ENCODE data around the gene PTPN20.

PTPN20 gene

DNA sequence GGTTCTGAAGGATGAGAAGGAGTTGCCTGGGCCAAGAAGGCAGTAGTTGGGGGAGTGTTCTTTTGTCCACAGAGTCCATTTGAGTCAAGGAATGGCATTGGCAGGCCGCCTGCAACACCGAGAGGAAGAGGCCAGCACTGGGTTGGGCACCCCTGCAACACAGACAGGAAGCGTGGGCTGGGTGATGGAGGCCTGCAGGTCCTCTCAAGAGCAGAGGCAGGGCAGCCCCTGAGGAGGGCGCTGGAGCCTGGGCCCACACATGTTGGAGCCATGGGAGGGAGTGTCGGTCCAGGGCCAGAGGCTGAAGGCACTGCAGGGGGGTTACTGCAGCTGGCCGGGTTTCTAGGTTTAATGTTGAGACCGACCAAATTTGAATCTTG is 137.3 kb downstream of the PTPN20 start:
- no peak for ATAC-seq
- TF ChIP-seq ESRRG (CRISPR knock-in tag; IDR thresholded peaks at IDR 0.05) (no peak), TOX (CRISPR knock-in tag; IDR thresholded peaks at IDR 0.05; ENCODE audit: borderline replicate concordance) (no peak), ZFP3 (CRISPR knock-in tag; IDR thresholded peaks at IDR 0.05) (no peak), ZNF565 (CRISPR knock-in tag; conservative IDR thresholded peaks at IDR 0.05; ENCODE audit: low read depth) (no peak), ZC3H10 (CRISPR knock-in tag; IDR thresholded peaks at IDR 0.05) (no peak), BACH2 (CRISPR knock-in tag; IDR thresholded peaks at IDR 0.05; ENCODE audit: borderline replicate concordance) (no peak), PPARA (CRISPR knock-in tag; IDR thresholded peaks at IDR 0.05; ENCODE audit: borderline replicate concordance) (no peak), ARNTL (CRISPR knock-in tag; IDR thresholded peaks at IDR 0.05; ENCODE audit: borderline replicate concordance, low read depth) (no peak), TCF4 (CRISPR knock-in tag; IDR thresholded peaks at IDR 0.05; ENCODE audit: borderline replicate concordance) (no peak), GLIS3 (CRISPR knock-in tag; IDR thresholded peaks at IDR 0.05) (no peak), CSDC2 (CRISPR knock-in tag; IDR thresholded peaks at IDR 0.05) (no peak), ZNF70 (CRISPR knock-in tag; IDR thresholded peaks at IDR 0.05) (no peak), ISL1 (CRISPR knock-in tag; IDR thresholded peaks at IDR 0.05) (no peak), ZFP30 (CRISPR knock-in tag; IDR thresholded peaks at IDR 0.05) (no peak), SNAI2 (CRISPR knock-in tag; IDR thresholded peaks at IDR 0.05) (no peak), RARB (CRISPR knock-in tag; IDR thresholded peaks at IDR 0.05) (no peak)
- TF ChIP-seq, protein P1, sequence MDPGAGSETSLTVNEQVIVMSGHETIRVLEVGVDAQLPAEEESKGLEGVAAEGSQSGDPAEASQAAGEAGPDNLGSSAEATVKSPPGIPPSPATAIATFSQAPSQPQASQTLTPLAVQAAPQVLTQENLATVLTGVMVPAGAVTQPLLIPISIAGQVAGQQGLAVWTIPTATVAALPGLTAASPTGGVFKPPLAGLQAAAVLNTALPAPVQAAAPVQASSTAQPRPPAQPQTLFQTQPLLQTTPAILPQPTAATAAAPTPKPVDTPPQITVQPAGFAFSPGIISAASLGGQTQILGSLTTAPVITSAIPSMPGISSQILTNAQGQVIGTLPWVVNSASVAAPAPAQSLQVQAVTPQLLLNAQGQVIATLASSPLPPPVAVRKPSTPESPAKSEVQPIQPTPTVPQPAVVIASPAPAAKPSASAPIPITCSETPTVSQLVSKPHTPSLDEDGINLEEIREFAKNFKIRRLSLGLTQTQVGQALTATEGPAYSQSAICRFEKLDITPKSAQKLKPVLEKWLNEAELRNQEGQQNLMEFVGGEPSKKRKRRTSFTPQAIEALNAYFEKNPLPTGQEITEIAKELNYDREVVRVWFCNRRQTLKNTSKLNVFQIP (CRISPR knock-in tag; IDR thresholded peaks at IDR 0.05; ENCODE audit: borderline replicate concordance, low read depth), result no peak
- TF ChIP-seq, protein P2, sequence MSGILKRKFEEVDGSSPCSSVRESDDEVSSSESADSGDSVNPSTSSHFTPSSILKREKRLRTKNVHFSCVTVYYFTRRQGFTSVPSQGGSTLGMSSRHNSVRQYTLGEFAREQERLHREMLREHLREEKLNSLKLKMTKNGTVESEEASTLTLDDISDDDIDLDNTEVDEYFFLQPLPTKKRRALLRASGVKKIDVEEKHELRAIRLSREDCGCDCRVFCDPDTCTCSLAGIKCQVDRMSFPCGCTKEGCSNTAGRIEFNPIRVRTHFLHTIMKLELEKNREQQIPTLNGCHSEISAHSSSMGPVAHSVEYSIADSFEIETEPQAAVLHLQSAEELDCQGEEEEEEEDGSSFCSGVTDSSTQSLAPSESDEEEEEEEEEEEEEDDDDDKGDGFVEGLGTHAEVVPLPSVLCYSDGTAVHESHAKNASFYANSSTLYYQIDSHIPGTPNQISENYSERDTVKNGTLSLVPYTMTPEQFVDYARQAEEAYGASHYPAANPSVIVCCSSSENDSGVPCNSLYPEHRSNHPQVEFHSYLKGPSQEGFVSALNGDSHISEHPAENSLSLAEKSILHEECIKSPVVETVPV (CRISPR knock-in tag; IDR thresholded peaks at IDR 0.05), result no peak
- TF ChIP-seq, protein P3, sequence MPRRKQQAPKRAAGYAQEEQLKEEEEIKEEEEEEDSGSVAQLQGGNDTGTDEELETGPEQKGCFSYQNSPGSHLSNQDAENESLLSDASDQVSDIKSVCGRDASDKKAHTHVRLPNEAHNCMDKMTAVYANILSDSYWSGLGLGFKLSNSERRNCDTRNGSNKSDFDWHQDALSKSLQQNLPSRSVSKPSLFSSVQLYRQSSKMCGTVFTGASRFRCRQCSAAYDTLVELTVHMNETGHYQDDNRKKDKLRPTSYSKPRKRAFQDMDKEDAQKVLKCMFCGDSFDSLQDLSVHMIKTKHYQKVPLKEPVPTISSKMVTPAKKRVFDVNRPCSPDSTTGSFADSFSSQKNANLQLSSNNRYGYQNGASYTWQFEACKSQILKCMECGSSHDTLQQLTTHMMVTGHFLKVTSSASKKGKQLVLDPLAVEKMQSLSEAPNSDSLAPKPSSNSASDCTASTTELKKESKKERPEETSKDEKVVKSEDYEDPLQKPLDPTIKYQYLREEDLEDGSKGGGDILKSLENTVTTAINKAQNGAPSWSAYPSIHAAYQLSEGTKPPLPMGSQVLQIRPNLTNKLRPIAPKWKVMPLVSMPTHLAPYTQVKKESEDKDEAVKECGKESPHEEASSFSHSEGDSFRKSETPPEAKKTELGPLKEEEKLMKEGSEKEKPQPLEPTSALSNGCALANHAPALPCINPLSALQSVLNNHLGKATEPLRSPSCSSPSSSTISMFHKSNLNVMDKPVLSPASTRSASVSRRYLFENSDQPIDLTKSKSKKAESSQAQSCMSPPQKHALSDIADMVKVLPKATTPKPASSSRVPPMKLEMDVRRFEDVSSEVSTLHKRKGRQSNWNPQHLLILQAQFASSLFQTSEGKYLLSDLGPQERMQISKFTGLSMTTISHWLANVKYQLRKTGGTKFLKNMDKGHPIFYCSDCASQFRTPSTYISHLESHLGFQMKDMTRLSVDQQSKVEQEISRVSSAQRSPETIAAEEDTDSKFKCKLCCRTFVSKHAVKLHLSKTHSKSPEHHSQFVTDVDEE (CRISPR knock-in tag; IDR thresholded peaks at IDR 0.05), result no peak
- TF ChIP-seq, protein P4, sequence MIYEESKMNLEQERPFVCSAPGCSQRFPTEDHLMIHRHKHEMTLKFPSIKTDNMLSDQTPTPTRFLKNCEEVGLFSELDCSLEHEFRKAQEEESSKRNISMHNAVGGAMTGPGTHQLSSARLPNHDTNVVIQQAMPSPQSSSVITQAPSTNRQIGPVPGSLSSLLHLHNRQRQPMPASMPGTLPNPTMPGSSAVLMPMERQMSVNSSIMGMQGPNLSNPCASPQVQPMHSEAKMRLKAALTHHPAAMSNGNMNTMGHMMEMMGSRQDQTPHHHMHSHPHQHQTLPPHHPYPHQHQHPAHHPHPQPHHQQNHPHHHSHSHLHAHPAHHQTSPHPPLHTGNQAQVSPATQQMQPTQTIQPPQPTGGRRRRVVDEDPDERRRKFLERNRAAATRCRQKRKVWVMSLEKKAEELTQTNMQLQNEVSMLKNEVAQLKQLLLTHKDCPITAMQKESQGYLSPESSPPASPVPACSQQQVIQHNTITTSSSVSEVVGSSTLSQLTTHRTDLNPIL (CRISPR knock-in tag; IDR thresholded peaks at IDR 0.05; ENCODE audit: low read depth), result no peak

DNA sequence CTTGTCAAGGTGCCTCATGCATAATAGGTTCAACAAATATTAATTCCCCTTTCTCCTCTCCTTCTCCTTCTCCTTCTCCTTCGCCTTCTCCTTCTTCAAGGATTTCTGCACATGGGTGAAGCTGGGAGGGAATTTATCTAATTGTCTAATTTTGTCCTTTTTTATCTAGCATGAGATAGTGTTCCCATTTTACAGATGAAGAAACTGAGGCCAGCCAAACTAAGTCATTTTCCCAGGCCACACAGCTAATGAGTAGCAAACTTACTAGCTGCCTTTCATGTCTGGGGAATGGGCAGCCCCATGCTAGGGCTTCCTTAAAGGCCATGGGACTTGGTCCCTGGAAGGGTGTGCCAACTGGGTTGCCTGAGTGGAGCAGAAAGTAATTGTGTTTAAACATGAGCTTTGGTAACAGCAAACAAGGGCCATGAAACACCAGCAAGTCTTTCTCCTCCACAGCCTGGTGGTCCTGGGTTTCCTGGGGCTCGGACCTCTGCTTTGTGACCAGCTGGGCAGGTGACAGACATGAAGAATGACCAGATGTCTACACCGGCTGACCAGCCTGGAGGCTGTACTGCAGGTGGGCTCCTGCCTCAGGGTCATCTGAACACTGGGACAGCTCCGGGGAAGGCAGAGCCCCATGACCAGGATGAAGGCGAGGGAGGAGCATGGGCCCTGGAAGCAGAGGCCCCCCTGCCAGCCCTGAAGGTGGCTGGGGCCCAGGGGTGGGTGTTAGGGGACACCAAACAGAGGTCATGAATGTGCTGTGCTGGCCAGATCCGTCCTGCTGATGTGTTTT is 138.0 kb downstream of the PTPN20 start:
- no peak for ATAC-seq
- TF ChIP-seq RARB (CRISPR knock-in tag; IDR thresholded peaks at IDR 0.05) (no peak), SNAI2 (CRISPR knock-in tag; IDR thresholded peaks at IDR 0.05) (no peak), ARNTL (CRISPR knock-in tag; IDR thresholded peaks at IDR 0.05; ENCODE audit: borderline replicate concordance, low read depth) (no peak)

DNA sequence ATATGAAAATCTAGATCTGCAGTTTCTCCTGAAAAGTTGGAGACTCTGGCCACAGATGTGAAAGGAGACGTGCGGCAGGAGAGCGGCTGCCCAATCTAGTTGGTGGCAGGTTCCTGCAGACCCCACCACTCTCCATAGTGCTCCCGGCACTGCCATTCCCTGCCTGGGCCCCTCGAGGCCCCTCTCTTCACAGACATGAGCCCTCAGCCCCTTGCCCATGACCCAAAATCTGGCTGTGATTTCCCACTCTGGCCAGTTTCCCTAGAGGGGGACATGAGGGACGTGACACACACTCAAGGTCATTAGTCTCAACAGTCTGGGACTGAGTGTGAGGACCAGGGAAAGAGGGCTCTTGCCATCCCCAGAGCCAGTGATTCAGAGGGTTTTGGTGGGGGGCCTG is 138.7 kb downstream of the PTPN20 start:
- ATAC-seq, result no peak
- TF ChIP-seq CSDC2 (CRISPR knock-in tag; IDR thresholded peaks at IDR 0.05) (no peak), ZNF565 (CRISPR knock-in tag; conservative IDR thresholded peaks at IDR 0.05; ENCODE audit: low read depth) (no peak), ARNTL (CRISPR knock-in tag; IDR thresholded peaks at IDR 0.05; ENCODE audit: borderline replicate concordance, low read depth) (no peak), ISL1 (CRISPR knock-in tag; IDR thresholded peaks at IDR 0.05) (no peak), ZFP3 (CRISPR knock-in tag; IDR thresholded peaks at IDR 0.05) (no peak), RARB (CRISPR knock-in tag; IDR thresholded peaks at IDR 0.05) (no peak), ZC3H10 (CRISPR knock-in tag; IDR thresholded peaks at IDR 0.05) (no peak), ESRRG (CRISPR knock-in tag; IDR thresholded peaks at IDR 0.05) (no peak), TOX (CRISPR knock-in tag; IDR thresholded peaks at IDR 0.05; ENCODE audit: borderline replicate concordance) (no peak), ZFP30 (CRISPR knock-in tag; IDR thresholded peaks at IDR 0.05) (no peak)
- TF ChIP-seq, protein P2 (CRISPR knock-in tag; IDR thresholded peaks at IDR 0.05), result no peak
- TF ChIP-seq, protein P1 (CRISPR knock-in tag; IDR thresholded peaks at IDR 0.05; ENCODE audit: borderline replicate concordance, low read depth), result no peak
- TF ChIP-seq, protein P3 (CRISPR knock-in tag; IDR thresholded peaks at IDR 0.05), result no peak
- TF ChIP-seq, protein P4 (CRISPR knock-in tag; IDR thresholded peaks at IDR 0.05; ENCODE audit: low read depth), result no peak

Measured in SK-N-SH treated with all-trans-retinoic acid at 6 μM for 48 hours (cell line).